NCI-H146 (cell line): ENCODE data around the gene LYRM7.
"Not testable (repeated sequence)": the region's sequence is repeated elsewhere in the genome, so short reads cannot be mapped to it uniquely, and the experiment has no call there.

ENCODE experiments used
- DNase-seq: peaks from one replicate; lab custom pipeline; 2025; lab: John Stamatoyannopoulos, UW

LYRM7 gene

DNA sequence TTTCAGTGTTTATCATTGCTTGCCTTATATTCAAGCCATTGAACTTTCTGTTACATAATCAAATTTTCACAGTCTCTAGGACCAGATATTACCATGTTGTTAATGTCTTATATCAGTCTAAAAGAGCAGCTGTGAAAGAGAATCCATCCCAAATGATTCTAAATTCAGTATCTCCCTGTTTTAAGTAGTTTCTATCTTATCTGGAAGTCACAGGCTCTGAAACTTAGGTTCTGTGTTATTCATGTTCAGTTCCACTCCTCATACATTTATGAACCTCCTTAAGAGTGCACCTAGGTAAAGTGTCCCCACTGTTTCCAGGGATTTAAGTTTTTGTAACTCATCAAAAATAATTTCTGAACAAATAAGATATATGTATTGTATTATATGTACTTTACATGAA, 9.7 kb downstream of the LYRM7 start:
- DNase-seq: no peak

DNA sequence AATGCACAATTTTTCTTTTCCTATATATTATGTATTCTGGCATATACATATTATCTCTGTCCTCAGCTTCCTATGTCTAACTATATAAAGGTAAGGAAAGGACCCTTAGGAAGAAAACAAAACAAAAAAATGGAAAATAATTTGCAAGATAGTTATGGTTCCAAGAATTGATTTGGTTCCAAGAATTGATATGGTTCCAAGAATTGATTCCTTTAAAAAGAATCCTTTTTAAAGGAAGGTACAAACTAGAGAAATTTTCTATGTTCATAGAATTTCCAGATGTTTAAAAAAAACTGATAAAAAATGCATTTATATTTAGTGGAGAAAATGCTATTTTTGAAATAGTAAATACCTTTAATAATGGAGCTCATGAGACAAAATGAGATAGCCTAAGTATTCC, 12.1 kb downstream of the LYRM7 start:
- DNase-seq: no peak

DNA sequence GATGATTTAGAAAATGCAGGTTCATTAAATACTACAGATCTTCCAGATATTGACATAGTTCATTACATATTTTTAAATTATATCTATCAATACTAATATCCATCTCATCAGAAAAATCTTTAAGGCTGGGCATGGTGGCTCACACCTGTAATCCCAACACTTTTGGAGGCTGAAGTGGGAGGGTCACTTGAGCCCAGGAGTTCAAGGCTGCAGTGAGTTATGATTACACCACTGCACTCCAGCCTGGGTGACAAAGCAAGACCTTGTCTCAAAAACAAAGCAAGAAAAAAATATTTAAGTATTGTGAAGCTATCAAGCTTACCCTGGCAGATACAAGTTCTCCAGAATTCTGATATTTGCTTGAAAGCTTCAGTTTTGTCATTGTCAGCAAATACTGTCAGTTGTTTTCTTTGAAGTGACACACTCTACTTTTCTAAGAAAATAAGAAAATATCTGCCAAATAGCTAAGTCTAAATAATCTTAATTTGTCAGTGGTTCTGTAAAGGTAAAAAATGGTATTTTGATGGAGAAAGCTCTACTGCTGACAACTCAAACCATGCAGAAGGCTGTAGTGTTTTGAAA, 14.9 kb downstream of the LYRM7 start:
- no peak for DNase-seq

DNA sequence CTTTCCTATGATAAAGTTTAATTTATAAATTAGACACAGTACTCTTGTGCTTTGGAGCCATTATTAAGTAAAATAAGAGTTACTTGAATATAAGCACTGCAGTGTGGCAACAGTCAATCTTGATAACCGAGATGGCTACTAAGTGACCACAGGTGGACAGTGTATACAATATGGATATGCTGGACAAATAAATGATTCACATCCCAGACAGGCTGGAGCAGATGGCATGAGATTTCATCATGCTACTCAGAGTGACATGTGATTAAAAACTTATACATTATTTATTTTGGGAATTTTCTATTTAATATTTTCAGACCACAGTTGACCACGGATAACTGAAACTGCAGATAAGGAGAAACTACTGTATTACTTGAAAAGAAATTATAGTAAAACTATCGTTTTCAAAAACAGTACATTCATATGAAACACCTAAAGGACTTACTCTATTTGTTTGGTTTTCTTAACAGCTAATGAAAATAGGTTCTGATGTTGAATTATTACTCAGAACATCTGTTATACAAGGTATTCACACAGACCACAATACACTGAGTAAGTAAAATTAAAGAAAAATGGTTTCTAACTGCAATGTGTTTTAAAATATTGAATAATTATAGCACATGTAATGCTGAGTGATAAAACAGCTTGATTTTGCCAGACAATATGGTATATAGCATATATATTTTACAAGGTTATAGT, 16.0 kb downstream of the LYRM7 start:
- peak; percentile 59 for DNase-seq

DNA sequence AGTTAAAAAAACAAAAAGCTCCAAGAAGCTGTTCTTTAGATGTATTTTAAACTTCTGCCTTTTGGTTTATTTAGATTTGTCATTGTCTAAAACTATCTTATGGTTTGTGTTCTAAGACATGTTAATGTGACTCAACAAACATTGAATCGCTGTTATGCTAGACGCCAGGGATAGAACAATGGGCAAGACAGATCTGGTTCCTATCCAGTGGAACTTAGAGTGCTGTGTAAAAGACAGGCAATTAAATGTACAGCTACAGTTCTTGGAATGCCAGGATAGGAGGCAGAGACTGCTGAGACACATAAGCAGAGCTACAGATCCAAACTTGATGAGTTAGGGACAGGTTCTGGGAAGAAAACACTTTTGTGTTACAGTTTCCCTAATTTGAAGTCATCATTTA, 22.4 kb downstream of the LYRM7 start:
- no peak for DNase-seq

DNA sequence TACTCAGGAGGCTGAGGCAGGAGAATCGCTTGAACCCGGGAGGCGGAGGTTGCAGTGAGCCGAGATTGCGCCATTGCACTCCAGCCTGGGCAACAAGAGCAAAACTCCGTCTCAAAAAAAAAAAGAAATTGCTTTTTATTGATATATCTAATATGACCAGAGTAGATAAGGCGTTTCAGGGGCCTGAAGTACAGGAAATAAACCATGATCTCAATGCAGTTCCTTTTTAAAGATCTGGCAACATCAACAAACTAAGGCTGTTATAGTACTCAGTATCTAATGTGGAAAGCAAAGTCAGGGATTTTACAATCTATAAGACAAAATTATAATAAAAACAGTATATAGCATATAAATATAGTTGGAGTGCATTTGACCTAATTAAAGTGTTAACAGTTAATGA, 23.2 kb downstream of the LYRM7 start:
- not testable (repeated sequence) for DNase-seq

DNA sequence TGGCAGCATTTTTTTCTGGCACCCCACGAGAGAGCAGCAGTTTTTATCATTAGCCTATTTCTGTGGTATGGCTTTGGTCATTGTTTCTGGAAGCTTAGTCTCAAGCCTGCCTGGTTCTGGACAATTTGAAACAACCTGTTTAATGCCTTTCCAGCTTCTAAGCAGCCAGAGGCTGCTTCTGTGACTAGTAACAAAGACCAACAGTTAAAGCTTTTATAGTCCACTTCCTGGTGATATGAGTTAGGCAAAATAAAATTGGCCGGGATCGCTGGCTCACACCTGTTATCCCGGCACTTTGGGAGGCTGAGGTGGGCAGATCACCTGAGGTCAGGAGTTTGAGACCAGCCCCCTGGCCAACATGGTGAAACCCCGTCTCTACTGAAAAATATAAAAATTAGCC, 24.0 kb downstream of the LYRM7 start:
- no peak for DNase-seq

DNA sequence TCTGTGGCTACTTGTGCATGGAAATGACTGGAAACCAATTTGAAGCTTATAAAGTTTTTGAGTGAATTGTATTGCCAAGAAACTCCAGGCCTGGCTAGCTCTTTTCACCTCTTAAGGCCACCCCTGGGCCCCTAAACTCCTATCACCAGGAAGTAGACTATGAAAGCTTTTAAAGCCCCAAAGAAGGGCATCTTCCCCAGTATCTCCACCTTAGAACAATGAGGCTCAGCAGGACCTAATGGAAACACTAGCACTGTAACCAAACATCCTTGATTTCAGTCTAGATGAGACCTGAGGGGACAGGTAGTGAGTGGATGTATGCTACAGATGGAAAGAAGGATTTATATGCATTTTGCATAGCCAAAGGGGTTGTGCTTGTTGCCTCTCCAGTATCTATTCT, 25.0 kb downstream of the LYRM7 start:
- peak; percentile 9 for DNase-seq

DNA sequence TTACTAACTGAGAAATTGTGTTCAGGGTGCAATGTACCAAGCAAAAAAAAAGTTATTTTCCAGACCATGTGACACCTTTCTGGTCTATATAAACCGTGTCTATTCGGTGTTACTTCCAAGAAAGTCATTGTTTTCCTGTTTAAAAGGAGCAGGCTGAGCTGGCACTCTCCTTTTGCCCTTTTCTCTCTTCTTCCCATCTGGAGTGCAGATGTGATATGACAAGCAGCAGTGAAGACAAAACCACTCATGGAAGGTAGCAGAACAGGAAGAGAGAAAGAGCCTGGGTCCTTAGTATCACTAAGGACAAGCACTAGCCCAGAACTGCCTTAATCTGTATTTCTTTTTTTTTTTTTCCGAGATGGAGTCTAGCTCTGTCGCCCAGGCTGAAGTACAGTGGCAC, 25.6 kb downstream of the LYRM7 start:
- DNase-seq: no peak

DNA sequence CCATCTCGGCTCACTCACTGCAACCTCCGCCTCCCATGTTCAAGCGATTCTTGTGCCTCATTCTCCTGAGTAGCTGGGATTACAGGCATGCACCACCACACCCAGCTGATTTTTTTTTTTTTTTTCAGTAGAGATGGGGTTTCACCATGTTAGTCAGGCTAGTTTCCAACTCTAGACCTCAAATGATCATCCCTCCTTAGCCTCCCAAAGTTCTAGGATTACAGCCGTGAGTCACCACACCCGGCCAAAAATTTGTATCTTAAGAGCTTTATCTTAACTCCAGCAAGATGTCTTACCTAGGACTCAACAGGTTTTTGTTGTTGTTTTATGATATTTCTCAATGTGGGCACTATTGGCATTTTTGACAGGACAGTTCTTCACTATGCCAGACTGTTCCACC, 27.9 kb downstream of the LYRM7 start:
- no peak for DNase-seq

DNA sequence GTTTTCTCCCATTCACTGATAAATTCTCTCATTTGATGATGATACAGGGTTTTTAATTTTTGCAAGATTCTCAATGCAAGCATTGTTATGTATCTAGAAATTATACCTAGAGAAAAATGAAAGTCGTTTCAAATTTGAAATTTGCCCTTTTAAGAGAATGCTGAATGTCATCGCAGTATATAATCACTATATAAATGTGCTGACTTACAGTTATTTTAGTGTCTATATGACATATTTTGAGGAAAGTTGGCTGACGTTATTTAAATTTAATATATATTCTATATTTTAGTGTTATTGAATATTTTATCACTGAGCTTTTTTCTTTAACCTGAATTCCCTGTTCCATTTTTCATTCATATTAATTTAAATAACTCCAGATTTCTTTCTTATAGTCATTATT, 29.8 kb downstream of the LYRM7 start:
- DNase-seq: no peak

DNA sequence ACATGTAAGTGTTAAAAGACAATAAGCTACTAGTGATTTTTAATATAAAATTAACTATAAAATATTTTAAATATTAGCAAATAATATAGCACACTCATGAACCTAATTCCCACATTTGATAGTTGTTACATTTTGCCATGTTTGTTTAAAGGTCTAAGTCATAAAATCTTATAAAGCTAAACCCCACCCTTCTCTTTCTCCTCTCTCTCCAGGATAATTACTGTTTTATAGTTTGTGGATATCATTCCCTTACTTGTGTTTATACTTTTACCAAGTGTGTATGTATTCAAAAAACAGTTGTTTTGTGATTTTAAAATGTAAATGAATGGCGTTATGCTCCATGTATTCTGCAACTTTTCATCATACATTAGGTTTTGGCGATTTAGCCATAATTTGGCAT, 34.2 kb downstream of the LYRM7 start:
- no peak for DNase-seq

DNA sequence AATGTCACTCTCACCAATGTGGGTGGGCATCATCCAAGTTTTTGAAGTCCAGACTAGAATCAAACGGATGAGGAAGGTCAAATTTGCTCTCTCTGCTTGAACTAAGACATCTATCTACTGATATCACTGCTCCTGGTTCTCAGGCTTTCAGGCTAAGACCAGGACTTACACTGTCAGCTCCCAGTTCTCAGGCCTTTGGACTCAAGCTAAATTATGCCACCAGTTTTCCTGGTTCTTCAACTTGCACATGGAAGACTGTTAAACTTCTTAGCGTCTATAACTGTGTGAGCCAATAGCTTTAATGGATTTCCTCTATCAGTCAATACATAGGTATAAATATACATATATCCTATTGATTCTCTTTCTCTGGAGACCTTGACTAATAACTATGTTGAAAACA, 35.3 kb downstream of the LYRM7 start:
- DNase-seq: no peak

DNA sequence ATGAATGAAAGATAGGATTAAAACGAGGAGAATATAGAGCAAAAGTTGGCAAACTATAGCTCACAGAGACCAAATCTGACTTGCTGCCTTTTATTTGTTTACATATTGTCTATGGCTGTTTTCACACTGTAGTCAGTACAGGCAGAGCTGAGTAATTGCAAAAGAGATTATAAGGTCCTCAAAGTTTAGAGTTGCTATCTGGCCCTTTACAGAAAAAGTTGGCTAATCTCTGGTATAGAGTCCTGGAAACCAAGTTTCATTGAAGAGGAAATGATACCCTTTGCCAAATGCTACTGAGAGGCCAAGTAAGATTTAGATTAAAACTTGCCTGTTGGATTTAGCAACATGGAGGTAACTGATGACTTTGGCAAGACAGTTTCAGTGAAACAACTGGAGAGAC, 36.0 kb downstream of the LYRM7 start:
- no peak for DNase-seq

DNA sequence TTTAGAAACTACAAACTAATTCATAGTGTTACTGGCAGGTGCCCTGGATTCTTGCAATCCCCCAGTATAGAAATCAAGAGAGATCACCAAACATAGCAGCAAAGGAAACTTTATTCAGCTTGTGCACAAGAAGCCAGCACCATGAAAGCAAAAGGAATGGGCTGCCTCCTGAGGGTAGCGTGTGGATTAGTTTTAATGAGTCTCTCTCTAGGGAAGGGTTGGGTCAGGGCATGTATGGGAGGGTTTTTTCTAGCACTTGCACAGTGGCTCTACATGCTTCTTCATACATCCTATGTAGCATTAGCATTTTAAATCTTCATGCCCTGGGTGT, 38.4 kb downstream of the LYRM7 start:
- no peak for DNase-seq

DNA sequence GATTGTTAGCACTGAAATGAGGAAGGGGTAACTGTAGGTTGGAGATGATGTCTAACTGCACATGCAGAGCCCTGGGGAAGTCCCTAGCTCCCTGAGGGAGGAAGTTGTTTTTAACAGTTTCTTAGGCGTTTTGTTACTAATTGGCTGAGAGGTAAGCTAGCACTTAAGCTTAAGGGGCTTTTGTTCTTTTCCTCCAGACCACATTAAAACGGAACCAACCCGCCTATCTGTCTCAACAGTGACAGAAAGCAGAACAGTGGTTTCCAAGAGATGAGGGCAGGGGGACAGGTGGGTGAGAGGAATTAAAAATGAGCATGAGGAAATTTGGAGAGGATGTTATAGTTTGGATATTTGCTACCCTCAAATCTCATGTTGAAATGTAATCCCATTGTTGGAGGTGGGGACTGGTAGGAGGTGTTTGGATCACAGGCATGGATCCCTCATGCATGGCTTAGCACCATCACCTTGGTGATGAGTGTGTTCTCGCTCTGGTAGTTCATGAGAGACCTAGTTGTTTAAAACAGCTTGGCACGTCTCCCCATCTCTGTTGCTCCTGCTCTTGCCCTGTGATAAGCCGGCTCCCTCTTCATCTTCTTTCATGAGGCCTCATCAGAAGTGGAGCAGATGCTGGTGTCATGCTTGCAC, 38.9 kb downstream of the LYRM7 start:
- DNase-seq: peak; percentile 26

DNA sequence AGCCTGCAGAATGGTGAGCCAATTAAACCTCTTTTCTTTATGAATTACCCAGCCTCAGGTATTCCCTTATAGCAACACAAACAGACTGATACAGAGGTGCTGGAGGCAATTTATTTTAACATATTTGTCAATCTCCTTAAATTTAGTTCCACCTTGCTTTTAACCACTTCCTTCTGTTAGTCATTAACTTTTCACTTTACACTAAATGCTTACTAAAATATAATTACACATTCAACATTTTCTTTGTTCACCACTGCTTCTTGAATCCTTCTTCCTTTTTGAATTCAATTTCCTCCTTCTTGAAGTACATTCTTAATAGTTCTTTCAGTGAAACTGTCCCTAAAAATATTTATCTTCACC, 39.4 kb downstream of the LYRM7 start:
- no peak for DNase-seq

DNA sequence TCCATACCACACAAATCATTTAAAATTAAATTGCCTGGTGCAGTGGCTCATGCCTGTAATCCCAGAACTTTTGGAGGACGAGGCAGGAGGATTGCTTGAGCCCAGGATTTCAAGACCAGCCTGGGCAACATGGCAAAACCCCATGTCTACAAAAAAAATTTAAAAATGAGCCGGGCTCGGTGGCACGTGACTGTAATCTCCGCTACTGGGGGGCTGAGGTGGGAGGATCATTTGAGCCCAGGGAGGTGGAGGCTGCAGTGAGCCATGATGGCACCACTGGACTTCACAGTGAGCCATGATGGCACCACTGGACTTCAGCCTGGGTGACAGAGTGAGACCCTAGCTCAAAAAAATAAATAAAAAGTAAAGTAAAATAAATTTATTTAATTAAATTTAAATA, 40.9 kb downstream of the LYRM7 start:
- no peak for DNase-seq

DNA sequence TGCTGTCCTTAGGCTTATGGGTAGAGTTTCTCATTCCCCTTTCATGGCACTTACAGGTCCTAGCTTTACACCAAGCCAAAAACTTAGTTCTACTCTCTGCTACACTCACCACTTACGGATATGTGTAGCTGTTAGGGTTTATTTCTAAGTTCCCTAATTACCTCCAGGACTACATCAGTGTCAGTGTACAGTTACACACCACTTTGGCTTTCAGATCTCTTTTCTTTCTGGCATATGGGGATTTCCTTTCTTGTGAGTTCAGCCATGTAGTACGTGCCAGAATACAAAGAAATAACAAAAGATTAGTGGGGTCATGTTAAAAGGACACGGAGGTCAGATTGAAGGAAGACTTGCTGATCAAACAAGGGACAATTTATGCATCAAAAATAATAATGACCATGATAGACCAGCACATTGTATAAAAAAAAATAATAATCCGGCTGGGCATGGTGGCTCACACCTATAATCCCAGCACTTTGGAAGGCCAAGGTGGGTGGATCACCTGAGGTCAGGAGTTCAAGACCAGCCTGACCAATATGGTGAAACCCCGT, 41.8 kb downstream of the LYRM7 start:
- no peak for DNase-seq

DNA sequence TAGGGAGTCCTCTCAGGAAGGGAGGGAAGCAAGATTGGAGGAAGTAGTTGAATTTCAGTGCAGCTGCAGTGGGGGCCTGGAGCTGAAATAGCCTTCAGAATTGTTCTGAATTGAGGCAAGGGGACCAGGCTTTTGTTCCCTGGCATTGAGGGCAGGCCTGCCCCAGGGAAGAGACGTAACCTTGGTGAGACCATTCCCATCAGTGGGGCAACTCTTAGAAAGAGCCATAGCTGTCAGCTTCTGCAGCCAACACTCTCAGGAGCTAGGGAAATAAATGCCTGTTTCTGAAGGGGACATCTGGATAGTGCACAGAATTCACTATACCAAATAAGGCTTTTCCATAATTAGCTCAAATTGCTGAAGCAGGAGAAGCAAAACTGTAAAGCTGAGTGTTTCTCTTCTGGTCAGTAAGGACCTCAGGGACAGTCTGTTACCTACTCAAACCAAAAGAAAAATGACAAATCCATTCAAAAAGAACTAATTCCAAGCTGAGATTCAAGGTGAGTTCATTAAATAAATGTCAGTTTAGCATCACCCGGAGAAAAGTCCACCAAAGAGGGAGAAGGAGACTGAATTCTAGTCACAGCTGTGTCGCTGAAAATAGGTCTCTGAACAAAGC, 44.0 kb downstream of the LYRM7 start:
- DNase-seq: no peak

DNA sequence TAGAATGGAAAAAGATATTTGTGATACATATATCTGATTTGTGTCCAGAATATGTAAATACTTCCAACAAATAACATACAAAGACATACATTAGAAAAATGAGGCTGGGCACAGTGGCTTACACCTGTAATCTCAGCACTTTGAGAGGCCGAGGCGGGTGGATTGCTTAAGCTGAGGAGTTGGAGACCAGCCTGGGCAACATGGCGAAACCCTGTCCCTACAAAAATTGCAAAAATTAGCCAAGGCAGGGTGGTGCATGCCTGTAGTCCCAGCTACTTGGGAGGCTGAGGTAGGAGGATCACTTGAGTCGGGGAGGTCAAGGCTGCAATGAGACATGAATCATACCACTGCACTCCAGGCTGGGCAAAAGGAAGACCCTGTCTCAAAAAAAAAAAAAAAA, 47.0 kb downstream of the LYRM7 start:
- no peak for DNase-seq

DNA sequence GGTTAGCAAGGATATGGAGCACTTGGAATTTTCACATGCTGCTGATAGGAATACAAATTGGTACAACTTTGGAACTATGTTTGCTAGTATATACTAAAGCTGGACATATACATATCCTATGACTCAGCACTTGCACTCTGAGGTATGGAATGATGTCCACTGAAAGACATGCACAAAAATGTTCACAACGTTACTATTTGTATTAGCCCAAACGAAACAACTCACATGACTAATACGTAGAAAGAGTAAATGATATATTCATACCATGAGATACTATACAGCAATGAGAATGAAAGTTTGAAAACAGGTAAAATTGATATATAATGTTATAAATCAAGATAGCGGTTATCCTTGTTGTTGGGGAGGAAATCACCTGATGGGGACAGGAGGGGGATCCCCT, 47.6 kb downstream of the LYRM7 start:
- no peak for DNase-seq

DNA sequence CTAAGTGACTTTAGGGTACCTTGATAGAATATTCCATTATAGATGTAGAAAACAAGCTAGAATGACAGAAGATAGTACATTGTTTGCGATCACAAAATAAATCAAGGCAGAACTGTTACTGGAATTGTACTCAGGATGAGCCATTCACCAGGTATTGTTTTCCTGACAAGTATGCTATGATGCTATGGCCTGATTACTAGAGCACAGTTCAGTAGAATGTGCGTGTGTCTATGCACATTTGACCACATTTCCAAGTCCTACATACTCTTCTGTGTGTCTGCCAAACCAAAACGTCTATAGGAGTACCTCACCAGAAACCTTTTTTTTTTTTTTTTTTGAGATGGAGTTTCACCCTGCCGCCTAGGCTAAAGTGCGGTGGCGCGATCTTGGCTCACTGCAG, 49.8 kb downstream of the LYRM7 start:
- DNase-seq: no peak
